Bronchial smooth muscle cell (primary cell): ENCODE data around the gene C6orf89. TPM values are rescaled to one million over a fixed set of nuclear protein-coding genes. Genes with fewer than 3 reads are reported as not detected.

Source experiments
- total RNA-seq: library from RNA; depleted of rRNA; stranded (reverse); fragments of >200 nt; gene quantifications from 2 replicates; pipeline ENCODE4 v1.2.1, GENCODE V29; 2014

Gene C6orf89
- total RNA-seq = 29.4 and 34.4 TPM in 2 replicates

GRCh38 chr6:36885461-36886401 lies at the start of gene C6orf89:
TSS of gene C6orf89 (plus strand) at chr6:36885952. CDS start at chr6:36899445, 13,493 bp downstream.

GRCh38 chr6:36838896-36839748 lies 46.6 kb upstream of the C6orf89 start, which contains the start of gene CPNE5:
TSS of gene CPNE5 (minus strand) at chr6:36839444. CDS start at chr6:36839377, 67 bp downstream.

GRCh38 chr6:36874443-36875249 lies 11.1 kb upstream of the C6orf89 start, which contains the start of gene PPIL1:
TSS of gene PPIL1 (minus strand) at chr6:36874803. CDS start at chr6:36874772, 31 bp downstream.

GRCh38 chr6:36954262-36954931 lies 68.6 kb downstream of the C6orf89 start, which contains the start of gene PI16:
TSS of gene PI16 (plus strand) at chr6:36954738. CDS start at chr6:36954761, 23 bp downstream.

Other genes starting within 250 kb of the C6orf89 start
- 324 and 371 TPM in 2 replicates for gene CDKN1A, start 207.2 kb upstream of the C6orf89 start, total RNA-seq
- gene RAB44, start 188.1 kb upstream of the C6orf89 start, total RNA-seq = under 0.01 TPM in 1 of 2 replicates, not detected in the other
- 0.47 TPM in 1 of 2 replicates, not detected in the other for gene CPNE5, start 46.5 kb upstream of the C6orf89 start, total RNA-seq
- 9.5 and 17.3 TPM in 2 replicates for gene PPIL1, start 11.1 kb upstream of the C6orf89 start, total RNA-seq
- 2.3 and 4.7 TPM in 2 replicates for gene PI16, start 68.8 kb downstream of the C6orf89 start, total RNA-seq
- gene MTCH1, start 100.2 kb downstream of the C6orf89 start, total RNA-seq = 238 and 243 TPM in 2 replicates
- not detected in 2 replicates for gene FGD2, start 119.7 kb downstream of the C6orf89 start, total RNA-seq